H1 (cell line): Measurements from ENCODE around the gene CGB7. TPM values are rescaled to one million over a fixed set of nuclear protein-coding genes. Genes with fewer than 3 reads are reported as not detected.

Experiments used
- ATF2 ChIP-seq: IDR thresholded peaks from 2 replicates; pipeline ENCODE4 v1.6.1; 2012; ENCODE audit warnings: low read length, inconsistent platforms
- GTF2F1 ChIP-seq: IDR thresholded peaks from 2 replicates; pipeline ENCODE4 v1.6.1; 2012; ENCODE audit warnings: low read depth, low read length, improper control_type of control experiment, borderline replicate concordance
- JUND ChIP-seq: IDR thresholded peaks from 2 replicates; pipeline ENCODE4 v1.6.1; 2011; ENCODE audit warnings: mild to moderate bottlenecking, improper control_type of control experiment, low read length
- SAP30 ChIP-seq: fragments of 300-600 bp; sonication (generic); IDR thresholded peaks from 2 replicates; pipeline ENCODE4 v1.7.1; 2012; ENCODE audit warnings: low read length, moderate library complexity, mild to moderate bottlenecking, inconsistent platforms; ENCODE audit not compliant: insufficient read depth, insufficient replicate concordance
- polyA plus RNA-seq, 7 experiments: library from polyadenylated mRNA; depleted of rRNA in 3 of 7; stranded (reverse) in 5 of 7; unstranded in 2 of 7; fragments of >200 nt in 5 of 7; fragments of 200-250 nt in 2 of 7; gene quantifications; 1 replicate in 5 of 7; 2 replicates in 1 of 7; 4 replicates in 1 of 7; pipeline versions ENCODE4 v1.2.1 to v1.2.3, GENCODE V29; 2011 to 2013; ENCODE audit warnings: missing spikeins in 2 of 7, mixed read lengths in 2 of 7
- total RNA-seq: library from RNA; stranded (reverse); fragmentation: NEBNext Ultra II Directional; extraction: Animal tissue kit (Norgen Biotek cat#: 25700); gene quantifications from 2 replicates; pipeline ENCODE4 v1.2.1, GENCODE V29; 2021

Gene CGB7
- total and polyA plus RNA-seq, 2 of the 8 experiments (the other 6 are each of a cell fraction or from before 2014, with no cell fraction given) = 1.2 to 2.2 TPM

- no peak for TF ChIP-seq ATF2
- TF ChIP-seq SAP30 = no peak
- no peak for TF ChIP-seq JUND
- no peak for TF ChIP-seq GTF2F1
These were observed 34.0 kb upstream of the CGB7 start (continued) for GRCh38 chr19:49091391-49092038.
